ENCODE results near the gene CDH23. TPM values are rescaled to one million over a fixed set of nuclear protein-coding genes. Genes with fewer than 3 reads are reported as not detected.

Gene CDH23
- total RNA-seq, 2 experiments from 2014 or later: 3.7 to 5.3 TPM

GRCh38 chr10:71809628-71810027 lies 412.9 kb downstream of the CDH23 start:
- POLR2A ChIA-PET: no interaction called here
- no peak overlapping the region for H3K27ac Mint-ChIP-seq
- peaks cover 6% of the 10 kb centered on the region for H3K4me1 Mint-ChIP-seq
- peaks cover 6% of the 10 kb centered on the region for H3K27me3 Mint-ChIP-seq
- no peaks in the 10 kb centered on the region for H3K36me3 Mint-ChIP-seq
- ATAC-seq (ENCODE audit: low read depth): no peak
- no peak overlapping the region for H3K4me3 Mint-ChIP-seq
- no peaks in the 10 kb centered on the region for H3K9me3 Mint-ChIP-seq
- DNase-seq: no peak

GRCh38 chr10:71810048-71810750 lies 413.5 kb downstream of the CDH23 start:
- Mint-ChIP-seq H3K27ac (no peak overlapping the region), H3K4me3 (no peak overlapping the region), H3K9me3 (no peaks in the 10 kb centered on the region), H3K27me3 (peaks cover 2% of the 10 kb centered on the region), H3K36me3 (no peaks in the 10 kb centered on the region), H3K4me1 (peaks cover 6% of the 10 kb centered on the region)
- DNase-seq: no peak
- POLR2A ChIA-PET: interaction anchor here (0.7 kb wide), 1 partner anchor 37 kb away, joined by 6 read pairs; no protein-coding TSS in a partner anchor
- no peak for ATAC-seq (ENCODE audit: low read depth)

- H3K9me3 Mint-ChIP-seq: no peaks in the 10 kb centered on the region
- H3K36me3 Mint-ChIP-seq: no peaks in the 10 kb centered on the region
- no peak for ATAC-seq (ENCODE audit: low read depth)
- POLR2A ChIA-PET: interaction anchor here (0.6 to 1.2 kb wide), 7 partner anchors 15 to 120 kb away, joined by 3 to 6 read pairs (median 3); no protein-coding TSS in a partner anchor
- H3K4me1 Mint-ChIP-seq: peaks cover 6% of the 10 kb centered on the region
- H3K27me3 Mint-ChIP-seq: no peaks in the 10 kb centered on the region
- H3K4me3 Mint-ChIP-seq: no peak overlapping the region
- DNase-seq: no peak
- H3K27ac Mint-ChIP-seq: no peak overlapping the region
Observed at GRCh38 chr10:71811351-71811750, 414.6 kb downstream of the CDH23 start.

GRCh38 chr10:71812016-71812912 lies 415.5 kb downstream of the CDH23 start:
- Mint-ChIP-seq H3K36me3 (peaks cover 3% of the 10 kb centered on the region), H3K27ac (no peak overlapping the region), H3K4me1 (peaks cover 6% of the 10 kb centered on the region), H3K4me3 (no peak overlapping the region), H3K9me3 (no peaks in the 10 kb centered on the region), H3K27me3 (no peaks in the 10 kb centered on the region)
- DNase-seq (peak; percentile 92), ATAC-seq (ENCODE audit: low read depth) (peak; percentile 95)
- POLR2A ChIA-PET: interaction anchor here (0.6 to 1.4 kb wide), 8 partner anchors 15 to 121 kb away, joined by 3 to 4 read pairs (median 3); no protein-coding TSS in a partner anchor

- POLR2A ChIA-PET: interaction anchor here (1.0 to 1.4 kb wide), 4 partner anchors 16 to 61 kb away, joined by 3 to 4 read pairs (median 3); no protein-coding TSS in a partner anchor
- Mint-ChIP-seq H3K36me3 (peaks cover 4% of the 10 kb centered on the region), H3K27ac (no peak overlapping the region), H3K4me3 (no peak overlapping the region), H3K4me1 (peaks cover 6% of the 10 kb centered on the region), H3K9me3 (no peaks in the 10 kb centered on the region), H3K27me3 (no peaks in the 10 kb centered on the region)
- ATAC-seq (ENCODE audit: low read depth) (no peak), DNase-seq (no peak)
Observed at GRCh38 chr10:71812913-71813590, 416.3 kb downstream of the CDH23 start.

- no peaks in the 10 kb centered on the region for H3K27me3 Mint-ChIP-seq
- POLR2A ChIA-PET: no interaction called here
- no peak overlapping the region for H3K27ac Mint-ChIP-seq
- no peak overlapping the region for H3K4me3 Mint-ChIP-seq
- ATAC-seq (ENCODE audit: low read depth) (no peak), DNase-seq (no peak)
- H3K4me1 Mint-ChIP-seq: peaks cover 6% of the 10 kb centered on the region
- H3K36me3 Mint-ChIP-seq: peaks cover 11% of the 10 kb centered on the region
- H3K9me3 Mint-ChIP-seq: no peaks in the 10 kb centered on the region
Observed at GRCh38 chr10:71814922-71815411, 418.2 kb downstream of the CDH23 start.

- Mint-ChIP-seq H3K9me3 (no peaks in the 10 kb centered on the region), H3K27me3 (no peaks in the 10 kb centered on the region), H3K4me3 (no peak overlapping the region), H3K27ac (no peak overlapping the region), H3K4me1 (peaks cover 2% of the 10 kb centered on the region), H3K36me3 (peaks cover 12% of the 10 kb centered on the region)
- ATAC-seq (ENCODE audit: low read depth) (no peak), DNase-seq (no peak)
- POLR2A ChIA-PET: no interaction called here
Observed at GRCh38 chr10:71815515-71816130, 418.9 kb downstream of the CDH23 start.

GRCh38 chr10:71816421-71816851 lies 419.7 kb downstream of the CDH23 start:
- Mint-ChIP-seq H3K4me1 (peaks cover 3% of the 10 kb centered on the region), H3K4me3 (no peak overlapping the region), H3K27me3 (no peaks in the 10 kb centered on the region), H3K36me3 (peaks cover 15% of the 10 kb centered on the region), H3K9me3 (no peaks in the 10 kb centered on the region), H3K27ac (no peak overlapping the region)
- ATAC-seq (ENCODE audit: low read depth): no peak
- POLR2A ChIA-PET: no interaction called here
- DNase-seq: no peak

GRCh38 chr10:71816936-71817618 lies 420.4 kb downstream of the CDH23 start:
- Mint-ChIP-seq H3K4me1 (peaks cover 9% of the 10 kb centered on the region), H3K27me3 (no peaks in the 10 kb centered on the region), H3K4me3 (no peak overlapping the region), H3K9me3 (no peaks in the 10 kb centered on the region), H3K27ac (no peak overlapping the region), H3K36me3 (peaks cover 15% of the 10 kb centered on the region)
- POLR2A ChIA-PET: no interaction called here
- DNase-seq: no peak
- no peak for ATAC-seq (ENCODE audit: low read depth)

GRCh38 chr10:71817831-71818655 lies 421.3 kb downstream of the CDH23 start:
- POLR2A ChIA-PET: no interaction called here
- no peak overlapping the region for H3K4me3 Mint-ChIP-seq
- no peaks in the 10 kb centered on the region for H3K9me3 Mint-ChIP-seq
- H3K27ac Mint-ChIP-seq: no peak overlapping the region
- ATAC-seq (ENCODE audit: low read depth) (no peak), DNase-seq (no peak)
- H3K4me1 Mint-ChIP-seq: peaks cover 16% of the 10 kb centered on the region
- H3K27me3 Mint-ChIP-seq: no peaks in the 10 kb centered on the region
- H3K36me3 Mint-ChIP-seq: peaks cover 15% of the 10 kb centered on the region

- Mint-ChIP-seq H3K4me1 (peaks cover 17% of the 10 kb centered on the region), H3K9me3 (no peaks in the 10 kb centered on the region), H3K27ac (no peak overlapping the region), H3K4me3 (no peak overlapping the region), H3K27me3 (no peaks in the 10 kb centered on the region), H3K36me3 (peaks cover 19% of the 10 kb centered on the region)
- POLR2A ChIA-PET: no interaction called here
- DNase-seq (no peak), ATAC-seq (ENCODE audit: low read depth) (no peak)
Observed at GRCh38 chr10:71818674-71819260, 422.0 kb downstream of the CDH23 start.

All from activated naive CD8-positive, alpha-beta T cell treated with anti-CD3 and anti-CD28 coated beads, Interleukin-2, amount 10 ng/mL, durations not matched to agents 7 days and 5 days (primary cell).